Breast epithelium (tissue), 4 donors: ENCODE data around the gene TANGO2. TPM values are rescaled to one million over a fixed set of nuclear protein-coding genes. Genes with fewer than 3 reads are reported as not detected.

ENCODE experiments used
- DNase-seq, 2 donors: peaks; one replicate each; pipeline ENCODE4 v3.0.0-alpha.2; 2019; ENCODE audit warnings: low spot score in 2 of 2
- H3K27ac ChIP-seq, 2 donors: fragments of 200-600 bp; sonication (generic) in 1 of 2; one replicate each; pipeline ENCODE4 v1.5.1; 2016 to 2019; ENCODE audit warnings: mild to moderate bottlenecking in 1 of 2
- H3K27me3 ChIP-seq, 2 donors: fragments of 200-600 bp; sonication (generic) in 1 of 2; one replicate each; pipeline versions ENCODE4 v1.5.1 to v1.6.0; 2017 to 2019; ENCODE audit warnings: control low read depth in 1 of 2, mild to moderate bottlenecking in 1 of 2
- H3K36me3 ChIP-seq: fragments of 200-600 bp; one replicate; pipeline ENCODE4 v1.5.1; 2019
- H3K4me1 ChIP-seq, 2 donors: fragments of 200-600 bp; sonication (generic); one replicate each; pipeline ENCODE4 v1.5.1; 2016 to 2019; ENCODE audit warnings: control low read depth in 1 of 2
- H3K4me3 ChIP-seq, 3 donors: fragments of 200-600 bp; sonication (generic); 1 replicate in 2 of 3; 2 replicates in 1 of 3; pipeline ENCODE4 v1.5.1; 2016 to 2019; ENCODE audit warnings: mild to moderate bottlenecking in 3 of 3, moderate library complexity in 2 of 3
- H3K9me3 ChIP-seq, 2 donors: fragments of 200-600 bp; sonication (generic) in 1 of 2; one replicate each; pipeline ENCODE4 v1.5.1; 2016 to 2019; ENCODE audit warnings: control low read depth in 1 of 2
- CTCF ChIP-seq, 3 donors: fragments of 450-650 bp; IDR thresholded peaks; one replicate each; pipeline ENCODE4 v1.5.1; 2016 to 2017; ENCODE audit warnings: antibody characterized with exemption in 3 of 3, mild to moderate bottlenecking in 3 of 3, moderate library complexity in 3 of 3
- POLR2A ChIP-seq: fragments of 450-650 bp; IDR thresholded peaks from one replicate; pipeline ENCODE4 v1.6.1; 2016; ENCODE audit warnings: antibody characterized with exemption, mild to moderate bottlenecking, moderate library complexity
- POLR2AphosphoS5 ChIP-seq, 3 donors: sonication (generic); formaldehyde crosslinking; IDR thresholded peaks; one replicate each; pipeline ENCODE4 v1.6.1; 2017; ENCODE audit warnings: antibody characterized with exemption in 3 of 3
- intact Hi-C: fragments of 100-400 bp; cut with DNase I; formaldehyde crosslinking; loops from one replicate; pipeline ENCODE4 v1.15.1; 2023; ENCODE audit warnings: low total_unique reads
- total RNA-seq, 3 donors: library from RNA; depleted of rRNA; stranded (reverse); fragments of >200 nt; gene quantifications; one replicate each; pipeline ENCODE4 v1.1.0, GENCODE V29; 2016

TANGO2 gene
- total RNA-seq, 3 donors from 2014 or later: 25.9 to 55.4 (median 33.4) TPM

- DNase-seq: no peak
- peaks cover 8 to 20% of the 10 kb centered on the region in 2 donors for H3K4me1 ChIP-seq
- H3K4me3 ChIP-seq: peak overlapping the region; percentile 1 to 88 (median 76)
- TF ChIP-seq POLR2A (no peak), POLR2AphosphoS5 (IDR thresholded peaks at IDR 0.05) (no peak), CTCF (IDR thresholded peaks at IDR 0.05) (no peak)
- no peaks in the 10 kb centered on the region for H3K9me3 ChIP-seq
- H3K36me3 ChIP-seq: no peaks in the 10 kb centered on the region
- no peaks in the 10 kb centered on the region for H3K27me3 ChIP-seq
- peak overlapping the region; percentile 80 to 90 for H3K27ac ChIP-seq
- intact Hi-C loops: no loop called here
Observed at GRCh38 chr22:19987394-19988306, 33.3 kb upstream of the TANGO2 start.

GRCh38 chr22:19988331-19988808 lies 32.5 kb upstream of the TANGO2 start:
- no peak for TF ChIP-seq CTCF (IDR thresholded peaks at IDR 0.05)
- TF ChIP-seq POLR2AphosphoS5 (IDR thresholded peaks at IDR 0.05): no peak
- no peak for TF ChIP-seq POLR2A
- no peak overlapping the region for H3K4me3 ChIP-seq
- no peaks in the 10 kb centered on the region for H3K27me3 ChIP-seq
- intact Hi-C loops: no loop called here
- no peak for DNase-seq
- H3K36me3 ChIP-seq: no peaks in the 10 kb centered on the region
- H3K4me1 ChIP-seq: peaks cover 8 to 12% of the 10 kb centered on the region in 2 donors
- H3K9me3 ChIP-seq: no peaks in the 10 kb centered on the region
- peak overlapping the region in 1 of 2 donors; percentile 48 for H3K27ac ChIP-seq

- H3K27ac ChIP-seq: peak overlapping the region in 1 of 2 donors; percentile 48
- peaks cover 7 to 8% of the 10 kb centered on the region in 2 donors for H3K4me1 ChIP-seq
- H3K9me3 ChIP-seq: no peaks in the 10 kb centered on the region
- no peaks in the 10 kb centered on the region for H3K27me3 ChIP-seq
- DNase-seq: no peak
- no peak overlapping the region for H3K4me3 ChIP-seq
- TF ChIP-seq POLR2A: no peak
- no peak for TF ChIP-seq POLR2AphosphoS5 (IDR thresholded peaks at IDR 0.05)
- TF ChIP-seq CTCF (IDR thresholded peaks at IDR 0.05): no peak
- H3K36me3 ChIP-seq: no peaks in the 10 kb centered on the region
- intact Hi-C loops: no loop called here
Observed at GRCh38 chr22:19988965-19989724, 31.8 kb upstream of the TANGO2 start.

GRCh38 chr22:19989725-19990067 lies 31.2 kb upstream of the TANGO2 start:
- Histone ChIP-seq H3K4me3 (no peak overlapping the region), H3K4me1 (peaks cover 7 to 8% of the 10 kb centered on the region in 2 donors), H3K9me3 (no peaks in the 10 kb centered on the region), H3K27ac (peak overlapping the region in 1 of 2 donors; percentile 48), H3K27me3 (no peaks in the 10 kb centered on the region), H3K36me3 (no peaks in the 10 kb centered on the region)
- no peak for TF ChIP-seq CTCF (IDR thresholded peaks at IDR 0.05)
- no peak for TF ChIP-seq POLR2A
- no peak for TF ChIP-seq POLR2AphosphoS5 (IDR thresholded peaks at IDR 0.05)
- intact Hi-C loops: no loop called here
- DNase-seq: no peak
